AG04449 (cell line): ENCODE data around the gene EPB41L4B.

Experiments
- CTCF ChIA-PET: fragments of 350-600 bp; formaldehyde crosslinking; extraction: SDS; loops from one replicate; lab custom pipeline; 2021; ENCODE audit warnings: antibody characterized with exemption; lab: Yijun Ruan, JAX
- POLR2A ChIA-PET: fragments of 400-600, 350-600 bp; formaldehyde crosslinking; extraction: SDS; loops from one replicate; lab custom pipeline; 2020; ENCODE audit warnings: antibody characterized with exemption, inconsistent platforms; lab: Yijun Ruan, JAX
- DNase-seq: peaks from one replicate; pipeline ENCODE4 v3.0.0-alpha.2; 2010; ENCODE audit warnings: low read depth, low spot score
- H3K4me3 ChIP-seq: 2 replicates; pipeline ENCODE4 v1.5.1; 2011; ENCODE audit warnings: low read depth, mild to moderate bottlenecking, control low read depth, low read length
- TF ChIP-seq, protein P1 (sequence below): IDR thresholded peaks from one replicate; pipeline ENCODE4 v1.5.1; 2011; ENCODE audit warnings: mild to moderate bottlenecking, moderate library complexity, low read length, control low read depth, inconsistent platforms; ENCODE audit not compliant: insufficient read depth; ENCODE audit errors: missing control alignments

EPB41L4B gene

DNA sequence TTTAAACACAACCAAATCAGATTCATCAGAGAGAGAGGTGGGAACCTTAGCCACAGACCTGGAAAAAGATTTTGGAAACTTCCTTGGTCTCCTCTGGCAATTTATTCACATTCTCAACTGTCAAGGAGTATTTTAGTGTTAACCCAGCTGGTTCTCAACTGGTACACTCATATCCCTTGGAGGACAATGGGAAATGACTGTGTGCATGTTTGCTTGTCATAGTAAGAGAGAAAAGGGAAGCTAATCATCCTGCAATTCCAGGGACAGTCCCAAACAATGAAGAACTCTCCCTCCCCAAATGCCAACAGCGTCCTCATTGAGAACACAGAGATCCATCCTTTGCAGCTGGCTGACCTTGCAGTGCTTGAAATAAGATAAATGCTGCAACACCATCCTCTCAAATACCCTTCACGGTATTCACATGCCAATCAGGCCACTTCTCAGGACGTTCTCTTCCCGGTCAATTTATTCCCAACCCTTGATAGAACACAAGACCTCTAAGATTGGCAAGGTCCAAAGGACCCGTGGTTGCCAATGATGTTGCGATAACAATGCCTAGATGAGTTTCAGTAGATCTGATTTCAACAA, 75.5 kb downstream of the EPB41L4B start:
- ChIA-PET POLR2A (no interaction called here), CTCF (interaction anchor here (0.9 to 3.4 kb wide), 12 partner anchors 8 to 222 kb away, joined by 3 to 35 read pairs (median 4); no protein-coding TSS in a partner anchor)
- TF ChIP-seq, protein P1, sequence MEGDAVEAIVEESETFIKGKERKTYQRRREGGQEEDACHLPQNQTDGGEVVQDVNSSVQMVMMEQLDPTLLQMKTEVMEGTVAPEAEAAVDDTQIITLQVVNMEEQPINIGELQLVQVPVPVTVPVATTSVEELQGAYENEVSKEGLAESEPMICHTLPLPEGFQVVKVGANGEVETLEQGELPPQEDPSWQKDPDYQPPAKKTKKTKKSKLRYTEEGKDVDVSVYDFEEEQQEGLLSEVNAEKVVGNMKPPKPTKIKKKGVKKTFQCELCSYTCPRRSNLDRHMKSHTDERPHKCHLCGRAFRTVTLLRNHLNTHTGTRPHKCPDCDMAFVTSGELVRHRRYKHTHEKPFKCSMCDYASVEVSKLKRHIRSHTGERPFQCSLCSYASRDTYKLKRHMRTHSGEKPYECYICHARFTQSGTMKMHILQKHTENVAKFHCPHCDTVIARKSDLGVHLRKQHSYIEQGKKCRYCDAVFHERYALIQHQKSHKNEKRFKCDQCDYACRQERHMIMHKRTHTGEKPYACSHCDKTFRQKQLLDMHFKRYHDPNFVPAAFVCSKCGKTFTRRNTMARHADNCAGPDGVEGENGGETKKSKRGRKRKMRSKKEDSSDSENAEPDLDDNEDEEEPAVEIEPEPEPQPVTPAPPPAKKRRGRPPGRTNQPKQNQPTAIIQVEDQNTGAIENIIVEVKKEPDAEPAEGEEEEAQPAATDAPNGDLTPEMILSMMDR = no peak
- H3K4me3 ChIP-seq = no peak overlapping the region
- DNase-seq = no peak

GRCh38 chr9:109244179-109245132, 76.4 kb downstream of the EPB41L4B start:
- TF ChIP-seq, protein P1 = peak; percentile 90
- no peak overlapping the region for H3K4me3 ChIP-seq
- ChIA-PET CTCF (interaction anchor here (0.7 to 3.4 kb wide), 21 partner anchors 9 to 226 kb away, joined by 3 to 35 read pairs (median 4); no protein-coding TSS in a partner anchor), POLR2A (no interaction called here)
- DNase-seq = no peak

DNA sequence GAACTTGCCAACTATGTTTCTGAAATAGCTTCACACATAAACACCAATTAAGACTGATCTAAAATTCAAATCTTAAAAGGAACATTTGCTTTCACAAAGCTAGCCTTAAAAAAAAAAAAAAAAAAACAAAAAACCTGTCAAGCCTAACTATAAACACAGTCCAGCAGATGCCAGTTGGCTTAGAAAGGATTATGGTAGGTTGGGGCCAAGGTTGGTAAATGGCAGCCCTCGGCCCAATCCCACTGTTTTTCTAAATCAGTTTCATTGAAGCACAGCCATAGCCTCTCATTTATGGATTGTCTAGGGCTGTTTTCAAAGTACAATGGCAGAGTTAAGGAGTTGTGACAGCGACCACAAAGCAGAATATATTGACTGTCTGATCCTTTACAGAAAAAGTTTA, 78.1 kb downstream of the EPB41L4B start:
- TF ChIP-seq, protein P1 = no peak
- ChIA-PET CTCF (interaction anchor here (1.1 to 3.4 kb wide), 8 partner anchors 8 to 85 kb away, joined by 3 to 35 read pairs (median 4); no protein-coding TSS in a partner anchor), POLR2A (interaction anchor here (0.5 kb wide), 1 partner anchor 30 kb away, joined by 3 read pairs; no protein-coding TSS in a partner anchor)
- DNase-seq = no peak
- no peak overlapping the region for H3K4me3 ChIP-seq

GRCh38 chr9:109242014-109242413, 78.8 kb downstream of the EPB41L4B start:
- ChIA-PET CTCF (interaction anchor here (1.1 to 2.6 kb wide), 6 partner anchors 12 to 85 kb away, joined by 3 to 13 read pairs (median 4); no protein-coding TSS in a partner anchor), POLR2A (interaction anchor here (0.5 kb wide), 1 partner anchor 31 kb away, joined by 3 read pairs; no protein-coding TSS in a partner anchor)

DNA sequence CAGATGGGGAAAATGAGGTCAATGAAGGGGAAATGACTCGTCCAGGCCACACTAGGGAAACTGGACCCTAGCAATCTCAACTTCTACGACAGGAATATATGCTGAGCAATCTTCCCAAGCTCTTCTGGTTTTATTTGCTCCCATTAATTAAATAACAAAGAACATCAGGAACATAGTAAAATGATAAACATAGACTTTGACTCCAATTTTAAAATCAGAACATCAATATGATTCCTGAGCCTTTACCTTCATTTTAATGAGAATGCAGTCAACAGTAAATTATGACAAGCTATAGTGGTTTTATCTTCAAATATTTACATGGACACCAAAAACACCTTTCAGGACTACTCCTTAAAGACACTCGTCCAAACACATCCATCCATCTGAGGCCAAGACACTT, 79.7 kb downstream of the EPB41L4B start:
- no peak for DNase-seq
- TF ChIP-seq, protein P1 = no peak
- POLR2A ChIA-PET = no interaction called here
- H3K4me3 ChIP-seq = no peak overlapping the region
- CTCF ChIA-PET = interaction anchor here (1.1 to 1.4 kb wide), 5 partner anchors 58 to 227 kb away, joined by 3 to 4 read pairs (median 4); no protein-coding TSS in a partner anchor

More at GRCh38 chr9:109242014-109242413, 78.8 kb downstream of the EPB41L4B start:
- H3K4me3 ChIP-seq = no peak overlapping the region
- TF ChIP-seq, protein P1 = no peak
- DNase-seq = no peak

DNA sequence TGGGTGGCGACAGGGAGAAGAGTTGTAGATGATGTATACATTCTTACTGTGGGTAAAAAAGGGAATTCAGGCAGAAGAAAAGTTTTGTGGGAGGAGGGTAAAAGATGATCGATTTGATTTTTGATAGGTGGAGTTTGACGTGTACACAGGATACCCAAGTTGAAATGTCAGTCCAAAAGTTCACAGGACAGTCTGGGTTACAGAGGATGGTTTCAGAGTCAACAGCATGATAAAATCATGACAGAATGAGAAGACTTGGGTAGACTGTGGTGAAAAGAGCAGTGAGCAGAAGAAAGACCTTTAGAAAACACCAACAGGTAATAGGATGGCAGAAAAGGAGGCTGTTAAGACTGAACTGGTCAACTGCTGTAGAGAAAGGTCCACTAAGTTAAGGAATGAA, 81.6 kb downstream of the EPB41L4B start:
- DNase-seq = no peak
- ChIA-PET POLR2A (no interaction called here), CTCF (no interaction called here)
- no peak overlapping the region for H3K4me3 ChIP-seq
- TF ChIP-seq, protein P1 = no peak
